Progenitor cell of endocrine pancreas (in vitro differentiated cells): Measurements from ENCODE around the gene DPF3. TPM values are rescaled to one million over a fixed set of nuclear protein-coding genes. Genes with fewer than 3 reads are reported as not detected.

Experiments
- DNase-seq: peaks from one replicate; pipeline ENCODE4 v3.0.0; 2021; ENCODE audit warnings: low spot score; ENCODE audit not compliant: unreplicated experiment
- H3K27ac Mint-ChIP-seq: 2 replicates; pipeline ENCODE4 v1.8.0; 2021; ENCODE audit warnings: mild to moderate bottlenecking, moderate library complexity, mixed read lengths
- H3K27me3 Mint-ChIP-seq: 2 replicates; pipeline ENCODE4 v1.8.0; 2021; ENCODE audit warnings: mixed read lengths
- H3K36me3 Mint-ChIP-seq: 2 replicates; pipeline ENCODE4 v1.8.0; 2022; ENCODE audit warnings: mixed read lengths; ENCODE audit not compliant: insufficient read depth
- H3K4me1 Mint-ChIP-seq: 2 replicates; pipeline ENCODE4 v1.8.0; 2021; ENCODE audit warnings: low read depth, mixed read lengths
- H3K4me3 Mint-ChIP-seq: 2 replicates; pipeline ENCODE4 v1.8.0; 2021; ENCODE audit warnings: low read depth, mild to moderate bottlenecking, moderate library complexity, mixed read lengths
- H3K9me3 Mint-ChIP-seq: 2 replicates; pipeline ENCODE4 v1.8.0; 2021; ENCODE audit warnings: low read depth, mixed read lengths
- total RNA-seq: library from RNA; stranded (reverse); gene quantifications from 2 replicates; pipeline ENCODE4 v1.2.1, GENCODE V29; 2021
- TF ChIP-seq, protein P1 (sequence below): fragments of 200-600 bp; sonication (generic); IDR thresholded peaks from one replicate; pipeline ENCODE4 v1.5.0; 2021; ENCODE audit warnings: antibody characterized with exemption, mild to moderate bottlenecking; ENCODE audit not compliant: unreplicated experiment

Gene DPF3
- total RNA-seq, 1 donor from 2014 or later, result 2.2 TPM

DNA sequence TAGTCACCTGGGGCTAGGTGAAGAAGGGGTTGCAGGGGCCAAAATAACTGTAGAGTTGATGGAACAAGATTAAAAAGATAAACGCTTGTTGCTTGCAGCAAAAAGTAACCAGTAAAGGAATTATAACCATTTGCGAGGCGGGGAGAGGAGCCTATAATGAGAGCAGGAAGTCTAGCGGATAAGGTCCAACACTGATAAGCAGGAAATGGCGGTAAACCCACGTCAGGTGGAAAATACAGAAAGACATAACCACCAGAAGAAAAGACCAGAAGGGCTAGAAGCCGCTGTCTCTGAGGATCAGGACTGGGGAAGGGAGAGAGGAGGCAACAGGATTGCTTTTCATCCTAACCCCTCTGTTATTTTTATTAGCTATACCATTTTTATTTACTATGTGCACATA is 303.3 kb downstream of the DPF3 start:
- Mint-ChIP-seq H3K36me3 (no peaks in the 10 kb centered on the region), H3K27ac (no peak overlapping the region), H3K4me1 (no peaks in the 10 kb centered on the region), H3K9me3 (no peaks in the 10 kb centered on the region), H3K27me3 (peaks cover 10% of the 10 kb centered on the region), H3K4me3 (no peak overlapping the region)
- TF ChIP-seq, protein P1, sequence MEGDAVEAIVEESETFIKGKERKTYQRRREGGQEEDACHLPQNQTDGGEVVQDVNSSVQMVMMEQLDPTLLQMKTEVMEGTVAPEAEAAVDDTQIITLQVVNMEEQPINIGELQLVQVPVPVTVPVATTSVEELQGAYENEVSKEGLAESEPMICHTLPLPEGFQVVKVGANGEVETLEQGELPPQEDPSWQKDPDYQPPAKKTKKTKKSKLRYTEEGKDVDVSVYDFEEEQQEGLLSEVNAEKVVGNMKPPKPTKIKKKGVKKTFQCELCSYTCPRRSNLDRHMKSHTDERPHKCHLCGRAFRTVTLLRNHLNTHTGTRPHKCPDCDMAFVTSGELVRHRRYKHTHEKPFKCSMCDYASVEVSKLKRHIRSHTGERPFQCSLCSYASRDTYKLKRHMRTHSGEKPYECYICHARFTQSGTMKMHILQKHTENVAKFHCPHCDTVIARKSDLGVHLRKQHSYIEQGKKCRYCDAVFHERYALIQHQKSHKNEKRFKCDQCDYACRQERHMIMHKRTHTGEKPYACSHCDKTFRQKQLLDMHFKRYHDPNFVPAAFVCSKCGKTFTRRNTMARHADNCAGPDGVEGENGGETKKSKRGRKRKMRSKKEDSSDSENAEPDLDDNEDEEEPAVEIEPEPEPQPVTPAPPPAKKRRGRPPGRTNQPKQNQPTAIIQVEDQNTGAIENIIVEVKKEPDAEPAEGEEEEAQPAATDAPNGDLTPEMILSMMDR, result no peak
- DNase-seq, result no peak

DNA sequence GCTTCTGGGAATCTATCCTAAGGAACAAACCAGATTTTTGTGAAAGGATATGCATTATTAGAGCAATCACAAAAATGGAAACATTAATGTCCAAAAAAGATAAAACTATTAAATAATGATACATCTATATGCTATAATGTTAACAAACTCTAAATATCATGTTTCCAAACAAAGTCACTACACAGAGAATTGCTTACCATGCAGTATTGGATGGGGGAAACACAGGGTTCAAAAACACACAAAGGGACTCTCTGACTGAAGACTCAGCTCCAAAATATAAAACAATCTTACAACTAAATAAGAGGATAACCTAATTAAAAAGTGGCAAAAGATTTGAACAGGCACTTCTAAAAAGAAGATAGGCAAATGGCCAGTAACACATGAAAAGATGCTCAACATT is 304.2 kb downstream of the DPF3 start:
- Mint-ChIP-seq H3K27ac (no peak overlapping the region), H3K9me3 (no peaks in the 10 kb centered on the region), H3K36me3 (no peaks in the 10 kb centered on the region), H3K27me3 (peaks cover 10% of the 10 kb centered on the region), H3K4me1 (no peaks in the 10 kb centered on the region), H3K4me3 (no peak overlapping the region)
- TF ChIP-seq, protein P1, result no peak
- DNase-seq, result no peak

DNA sequence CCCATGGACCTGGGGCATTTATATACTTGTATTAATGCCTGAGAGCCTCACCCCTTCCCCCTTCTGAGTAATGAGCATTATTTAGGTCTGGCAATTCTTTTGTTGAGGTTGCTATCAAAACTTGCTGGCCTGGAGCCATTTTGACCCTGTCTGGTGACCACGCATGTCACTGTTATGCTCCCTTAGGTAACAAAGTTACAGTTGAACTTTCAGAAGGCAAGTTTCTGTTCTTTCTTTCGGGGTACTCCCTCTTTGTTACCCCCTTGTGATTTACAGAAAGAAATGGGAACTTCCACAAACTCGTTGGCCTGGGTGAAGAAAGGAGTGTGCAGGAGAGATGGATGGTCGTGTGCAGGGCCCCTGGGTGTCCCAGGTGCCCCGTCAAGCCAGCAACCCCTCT is 305.4 kb downstream of the DPF3 start:
- Mint-ChIP-seq H3K4me1 (no peaks in the 10 kb centered on the region), H3K27me3 (peaks cover 14% of the 10 kb centered on the region), H3K36me3 (no peaks in the 10 kb centered on the region), H3K9me3 (no peaks in the 10 kb centered on the region), H3K4me3 (no peak overlapping the region), H3K27ac (no peak overlapping the region)
- DNase-seq, result no peak
- TF ChIP-seq, protein P1, result no peak

DNA sequence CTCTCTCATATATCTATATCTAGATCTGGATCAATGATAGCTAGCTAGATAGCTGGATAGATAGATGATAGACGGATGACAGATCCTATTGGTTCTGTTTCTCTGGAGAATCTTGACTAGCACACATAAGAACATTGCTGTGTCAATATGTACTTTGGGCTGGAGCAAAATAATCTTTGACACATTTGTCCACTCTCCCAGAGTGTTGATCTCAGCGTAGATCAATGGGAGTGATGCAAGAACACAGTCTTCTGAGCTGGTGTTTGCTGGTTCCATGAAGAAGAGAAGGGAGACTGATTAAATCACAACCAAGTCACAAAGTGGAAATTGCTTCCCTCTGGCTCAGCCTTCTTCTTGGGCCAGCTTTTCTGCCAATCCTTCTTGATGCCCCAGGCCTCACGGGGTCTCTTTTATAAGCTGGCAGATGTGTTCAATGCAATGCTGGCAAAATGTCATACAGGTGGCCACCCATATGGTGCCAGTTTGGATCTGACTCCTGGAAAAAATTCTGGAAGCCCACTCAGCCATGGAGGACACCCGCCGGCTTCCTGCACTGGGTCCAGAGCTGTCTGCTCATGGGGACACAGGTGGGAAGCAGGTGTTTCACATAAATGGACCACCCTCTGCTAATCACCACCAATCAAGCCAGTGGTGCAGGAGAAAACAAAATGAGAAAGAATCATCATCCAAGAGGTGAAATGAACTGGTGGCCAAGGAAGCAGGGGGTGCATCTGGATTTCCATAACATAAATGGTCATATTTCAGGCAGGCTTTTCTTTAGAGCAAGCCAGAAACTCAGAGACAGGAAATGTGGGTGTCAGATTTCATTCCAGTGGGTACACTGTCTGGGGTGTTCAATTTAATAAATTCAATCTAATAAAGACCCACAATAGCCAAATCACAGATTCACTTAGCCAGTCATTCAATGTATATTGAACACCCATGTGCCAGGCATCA is 310.3 kb downstream of the DPF3 start:
- Mint-ChIP-seq H3K4me1 (no peaks in the 10 kb centered on the region), H3K27me3 (peaks cover 20% of the 10 kb centered on the region), H3K36me3 (no peaks in the 10 kb centered on the region), H3K9me3 (no peaks in the 10 kb centered on the region), H3K27ac (no peak overlapping the region), H3K4me3 (no peak overlapping the region)
- TF ChIP-seq, protein P1, result no peak
- DNase-seq, result no peak

DNA sequence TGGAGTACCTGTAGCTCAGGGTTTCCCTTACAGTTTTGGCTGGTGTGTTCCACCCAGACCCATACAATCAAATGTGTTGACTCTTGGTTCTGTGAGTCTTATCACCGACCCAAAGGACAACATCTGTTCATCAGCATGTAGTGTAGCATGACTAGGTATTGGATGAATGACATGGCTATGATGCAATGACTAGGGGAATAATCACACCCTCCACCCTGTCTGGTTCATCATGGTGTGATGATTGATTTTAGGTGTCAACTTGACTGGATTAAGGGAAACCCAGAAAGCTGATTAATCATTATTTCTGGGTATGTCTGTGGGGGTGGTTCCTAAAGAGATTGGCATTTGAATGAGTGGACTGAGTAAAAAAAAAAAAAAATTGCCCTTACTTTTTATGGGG is 311.3 kb downstream of the DPF3 start:
- Mint-ChIP-seq H3K4me3 (no peak overlapping the region), H3K36me3 (no peaks in the 10 kb centered on the region), H3K9me3 (no peaks in the 10 kb centered on the region), H3K27ac (no peak overlapping the region), H3K27me3 (peaks cover 30% of the 10 kb centered on the region), H3K4me1 (no peaks in the 10 kb centered on the region)
- DNase-seq, result no peak
- TF ChIP-seq, protein P1, result no peak
